H9 (cell line): ENCODE results near the gene ACOXL. TPM values are rescaled to one million over a fixed set of nuclear protein-coding genes. Genes with fewer than 3 reads are reported as not detected.

Source experiments
- DNase-seq: peaks from one replicate; pipeline ENCODE4 v3.0.0-alpha.2; 2017
- H2AFZ ChIP-seq: one replicate; pipeline ENCODE4 v1.6.1; 2013; ENCODE audit warnings: mild to moderate bottlenecking, low read length, control low read depth, moderate library complexity
- H2AK5ac ChIP-seq: 2 replicates; pipeline ENCODE4 v1.6.1; 2013; ENCODE audit warnings: low read length, control low read depth, mixed read lengths; ENCODE audit not compliant: insufficient read length
- H2BK120ac ChIP-seq: one replicate; pipeline ENCODE4 v1.6.1; 2013; ENCODE audit warnings: low read depth, mild to moderate bottlenecking, low read length, control low read depth, inconsistent platforms; ENCODE audit not compliant: poor library complexity, severe bottlenecking
- H2BK12ac ChIP-seq: 2 replicates; pipeline ENCODE4 v1.6.1; 2013; ENCODE audit warnings: low read length, control low read depth, mixed read lengths, low read depth; ENCODE audit not compliant: insufficient read length
- H2BK15ac ChIP-seq: 2 replicates; pipeline ENCODE4 v1.6.1; 2013; ENCODE audit warnings: low read depth, low read length, control low read depth
- H2BK20ac ChIP-seq: one replicate; pipeline ENCODE4 v1.6.1; 2013; ENCODE audit warnings: low read depth, mild to moderate bottlenecking, low read length, control low read depth, inconsistent platforms; ENCODE audit not compliant: poor library complexity, severe bottlenecking
- H2BK5ac ChIP-seq: 2 replicates; pipeline ENCODE4 v1.6.1; 2013; ENCODE audit warnings: low read length, control low read depth, mixed read lengths; ENCODE audit not compliant: insufficient read length
- H3K14ac ChIP-seq: 2 replicates; pipeline ENCODE4 v1.6.1; 2013; ENCODE audit warnings: low read length, control low read depth; ENCODE audit not compliant: insufficient read depth
- H3K18ac ChIP-seq: 2 replicates; pipeline ENCODE4 v1.6.1; 2013; ENCODE audit warnings: low read depth, mild to moderate bottlenecking, mixed read lengths, low read length, control low read depth; ENCODE audit not compliant: insufficient read length
- H3K23ac ChIP-seq: 2 replicates; pipeline ENCODE4 v1.6.1; 2013; ENCODE audit warnings: low read length, control low read depth, mixed read lengths, low read depth; ENCODE audit not compliant: insufficient read length
- H3K23me2 ChIP-seq: 2 replicates; pipeline ENCODE4 v1.6.1; 2013; ENCODE audit warnings: low read depth, mild to moderate bottlenecking, mixed read lengths, low read length, control low read depth; ENCODE audit not compliant: insufficient read length, poor library complexity, severe bottlenecking
- H3K27ac ChIP-seq: 2 replicates; pipeline ENCODE4 v1.5.1; 2013; ENCODE audit warnings: low read length, control low read depth, mixed read lengths, low read depth; ENCODE audit not compliant: insufficient read length
- H3K27me3 ChIP-seq: 2 replicates; pipeline ENCODE4 v1.6.1; 2013; ENCODE audit warnings: low read length, control low read depth, inconsistent platforms; ENCODE audit not compliant: insufficient read depth
- H3K4ac ChIP-seq: 2 replicates; pipeline ENCODE4 v1.6.1; 2013; ENCODE audit warnings: low read depth, mild to moderate bottlenecking, control low read depth, inconsistent platforms, low read length, moderate library complexity
- H3K4me1 ChIP-seq: 2 replicates; pipeline ENCODE4 v1.6.1; 2013; ENCODE audit warnings: low read length, control low read depth, inconsistent platforms; ENCODE audit not compliant: insufficient read depth
- H3K4me2 ChIP-seq: 2 replicates; pipeline ENCODE4 v1.6.1; 2013; ENCODE audit warnings: low read length, control low read depth, mixed read lengths; ENCODE audit not compliant: insufficient read length, insufficient read depth
- H3K56ac ChIP-seq: 2 replicates; pipeline ENCODE4 v1.6.1; 2013; ENCODE audit warnings: low read depth, mild to moderate bottlenecking, mixed read lengths, low read length, control low read depth; ENCODE audit not compliant: insufficient read length
- H3K79me1 ChIP-seq: 2 replicates; pipeline ENCODE4 v1.6.1; 2013; ENCODE audit warnings: low read depth, mild to moderate bottlenecking, moderate library complexity, low read length, control low read depth, inconsistent platforms; ENCODE audit not compliant: insufficient read depth, poor library complexity, severe bottlenecking
- H3K79me2 ChIP-seq: 2 replicates; pipeline ENCODE4 v1.6.1; 2013; ENCODE audit warnings: low read length, control low read depth, inconsistent platforms; ENCODE audit not compliant: insufficient read depth
- H3K9ac ChIP-seq: 2 replicates; pipeline ENCODE4 v1.6.1; 2013; ENCODE audit warnings: low read length, control low read depth, mixed read lengths; ENCODE audit not compliant: insufficient read length; ENCODE audit errors: extremely low read depth
- H3K9me3 ChIP-seq: one replicate; pipeline ENCODE4 v1.6.1; 2013; ENCODE audit warnings: low read depth, low read length, inconsistent platforms; ENCODE audit not compliant: control insufficient read depth
- H3T11ph ChIP-seq: one replicate; pipeline ENCODE4 v1.6.1; 2013; ENCODE audit warnings: mild to moderate bottlenecking, low read length, control low read depth, inconsistent platforms
- H4K20me1 ChIP-seq: one replicate; pipeline ENCODE4 v1.6.1; 2013; ENCODE audit not compliant: control insufficient read depth, insufficient read length, insufficient read depth
- H4K5ac ChIP-seq: 2 replicates; pipeline ENCODE4 v1.6.1; 2013; ENCODE audit warnings: low read depth, mild to moderate bottlenecking, mixed read lengths, low read length, control low read depth; ENCODE audit not compliant: insufficient read length
- H4K8ac ChIP-seq: replicated peaks from 2 replicates; pipeline ENCODE4 v1.6.1; 2013; ENCODE audit warnings: low read length, control low read depth, mixed read lengths, low read depth; ENCODE audit not compliant: insufficient read length
- H4K91ac ChIP-seq: 2 replicates; pipeline ENCODE4 v1.6.1; 2013; ENCODE audit warnings: low read depth, mild to moderate bottlenecking, moderate library complexity, mixed read lengths, low read length, control low read depth; ENCODE audit not compliant: insufficient read length
- H3K27ac Mint-ChIP-seq, 3 experiments: 2 replicates in 2 of 3; 3 replicates in 1 of 3; pipeline ENCODE4 v1.8.0; 2020 to 2021; ENCODE audit warnings: mixed read lengths in 3 of 3, mild to moderate bottlenecking in 1 of 3, moderate library complexity in 1 of 3
- H3K27me3 Mint-ChIP-seq: 2 replicates; pipeline ENCODE4 v1.8.0; 2021; ENCODE audit warnings: low read depth, mild to moderate bottlenecking, moderate library complexity, mixed read lengths
- H3K36me3 Mint-ChIP-seq, 3 experiments: 2 replicates in 2 of 3; 3 replicates in 1 of 3; pipeline ENCODE4 v1.8.0; 2020 to 2021; ENCODE audit warnings: low read depth in 3 of 3, mixed read lengths in 3 of 3; ENCODE audit not compliant: insufficient read depth in 1 of 3
- H3K4me1 Mint-ChIP-seq, 2 experiments: 2 replicates each; pipeline ENCODE4 v1.8.0; 2020; ENCODE audit warnings: mixed read lengths in 2 of 2
- H3K4me3 Mint-ChIP-seq, 2 experiments: 2 replicates in 1 of 2; 3 replicates in 1 of 2; pipeline ENCODE4 v1.8.0; 2020 to 2021; ENCODE audit warnings: mild to moderate bottlenecking in 2 of 2, mixed read lengths in 2 of 2, moderate library complexity in 1 of 2
- H3K9me3 Mint-ChIP-seq, 2 experiments: 2 replicates in 1 of 2; 3 replicates in 1 of 2; pipeline ENCODE4 v1.8.0; 2020; ENCODE audit warnings: mild to moderate bottlenecking in 2 of 2, mixed read lengths in 2 of 2, moderate library complexity in 1 of 2
- WGBS: extraction: QIAGEN DNeasy Blood & Tissue Kit; methylation state at CpG from one replicate; pipeline ENCODE4 v1.1.7; 2013; ENCODE audit warnings: missing lambda C conversion rate, low lambda C conversion rate, mixed read lengths; ENCODE audit not compliant: insufficient read length; ENCODE audit errors: extremely low coverage; 5-methylcytosine and 5-hydroxymethylcytosine counted together
- total RNA-seq: library from RNA; stranded (reverse); gene quantifications from 2 replicates; pipeline ENCODE4 v1.2.1, GENCODE V29; 2021
- TF ChIP-seq, protein P1 (sequence below): fragments of 200-600 bp; sonication (generic); conservative IDR thresholded peaks from 3 replicates; pipeline ENCODE4 v1.8.0; 2021; ENCODE audit warnings: antibody characterized with exemption, mild to moderate bottlenecking

Gene ACOXL
- total RNA-seq, 1 experiment from 2014 or later, result 37.6 TPM

DNA sequence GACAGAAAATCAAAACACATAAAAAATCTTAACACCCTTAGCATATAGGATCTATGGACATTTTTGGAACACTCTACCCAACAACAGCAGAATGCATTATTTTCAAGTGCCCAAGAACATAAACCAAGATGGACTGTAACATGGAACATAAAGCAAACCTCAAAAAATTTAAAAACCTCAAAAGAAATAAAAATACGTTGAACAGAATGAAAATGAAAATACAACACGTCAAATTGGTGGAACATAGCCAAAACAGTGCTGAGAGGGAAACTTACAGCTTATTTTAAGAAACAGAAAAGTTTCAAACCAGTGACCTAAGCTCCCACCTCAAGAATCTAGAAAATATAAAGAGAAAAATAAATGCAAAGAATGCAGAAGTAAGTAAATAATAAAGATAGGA lies 330.0 kb downstream of the ACOXL start:
- no peak overlapping the region for H2BK15ac ChIP-seq
- no peak overlapping the region for H3K27ac ChIP-seq
- H3K9ac ChIP-seq, result no peak overlapping the region
- H2AFZ ChIP-seq, result no peak overlapping the region
- H3K9me3 ChIP-seq, result no peaks in the 10 kb centered on the region
- H3T11ph ChIP-seq, result no peak overlapping the region
- no peaks in the 10 kb centered on the region for H3K79me1 ChIP-seq
- H2BK12ac ChIP-seq, result no peak overlapping the region
- H3K4me2 ChIP-seq, result no peak overlapping the region
- Mint-ChIP-seq H3K4me1 (peaks cover 3 to 6% of the 10 kb centered on the region in 2 experiments; a peak in 3 of 4 replicates), H3K9me3 (peaks cover 0 to 3% of the 10 kb centered on the region in 2 experiments; a peak in 2 of 5 replicates), H3K4me3 (no peak overlapping the region), H3K27ac (no peak overlapping the region), H3K27me3 (no peaks in the 10 kb centered on the region; the same call in 1 of the 2 replicates), H3K36me3 (peaks cover 5 to 22% (median 6%) of the 10 kb centered on the region in 3 experiments; a peak in 5 of 7 replicates)
- no peak overlapping the region for H2BK120ac ChIP-seq
- no peaks in the 10 kb centered on the region for H4K20me1 ChIP-seq
- no peak overlapping the region for H3K56ac ChIP-seq
- no peak for DNase-seq
- no peak overlapping the region for H4K8ac ChIP-seq
- no peaks in the 10 kb centered on the region for H3K23me2 ChIP-seq
- TF ChIP-seq, protein P1, sequence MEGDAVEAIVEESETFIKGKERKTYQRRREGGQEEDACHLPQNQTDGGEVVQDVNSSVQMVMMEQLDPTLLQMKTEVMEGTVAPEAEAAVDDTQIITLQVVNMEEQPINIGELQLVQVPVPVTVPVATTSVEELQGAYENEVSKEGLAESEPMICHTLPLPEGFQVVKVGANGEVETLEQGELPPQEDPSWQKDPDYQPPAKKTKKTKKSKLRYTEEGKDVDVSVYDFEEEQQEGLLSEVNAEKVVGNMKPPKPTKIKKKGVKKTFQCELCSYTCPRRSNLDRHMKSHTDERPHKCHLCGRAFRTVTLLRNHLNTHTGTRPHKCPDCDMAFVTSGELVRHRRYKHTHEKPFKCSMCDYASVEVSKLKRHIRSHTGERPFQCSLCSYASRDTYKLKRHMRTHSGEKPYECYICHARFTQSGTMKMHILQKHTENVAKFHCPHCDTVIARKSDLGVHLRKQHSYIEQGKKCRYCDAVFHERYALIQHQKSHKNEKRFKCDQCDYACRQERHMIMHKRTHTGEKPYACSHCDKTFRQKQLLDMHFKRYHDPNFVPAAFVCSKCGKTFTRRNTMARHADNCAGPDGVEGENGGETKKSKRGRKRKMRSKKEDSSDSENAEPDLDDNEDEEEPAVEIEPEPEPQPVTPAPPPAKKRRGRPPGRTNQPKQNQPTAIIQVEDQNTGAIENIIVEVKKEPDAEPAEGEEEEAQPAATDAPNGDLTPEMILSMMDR, result no peak
- H3K27me3 ChIP-seq, result no peaks in the 10 kb centered on the region
- WGBS, result no CpG with 5 or more reads among the region's 2 CpGs
- H3K4me1 ChIP-seq, result no peaks in the 10 kb centered on the region
- no peak overlapping the region for H3K23ac ChIP-seq
- H3K4ac ChIP-seq, result no peak overlapping the region
- H3K79me2 ChIP-seq, result no peaks in the 10 kb centered on the region
- no peak overlapping the region for H4K5ac ChIP-seq
- H4K91ac ChIP-seq, result no peak overlapping the region
- H2BK5ac ChIP-seq, result no peak overlapping the region
- no peak overlapping the region for H2AK5ac ChIP-seq
- no peak overlapping the region for H2BK20ac ChIP-seq
- H3K18ac ChIP-seq, result no peak overlapping the region
- H3K14ac ChIP-seq, result no peak overlapping the region
